ENCODE results near the gene COL15A1.

Gene COL15A1

GRCh38 chr9:99037769-99038483 is 94.2 kb downstream of the COL15A1 start:
- DNase-seq (ENCODE audit: low spot score), result no peak

- DNase-seq (ENCODE audit: low spot score), result no peak
Measured at GRCh38 chr9:99038484-99038820, 94.7 kb downstream of the COL15A1 start.

- peak; percentile 20 for DNase-seq (ENCODE audit: low spot score)
Measured at GRCh38 chr9:99039505-99040182, 95.9 kb downstream of the COL15A1 start.

- DNase-seq (ENCODE audit: low spot score), result no peak
Measured at GRCh38 chr9:99040251-99040900, 96.7 kb downstream of the COL15A1 start.

GRCh38 chr9:99040911-99041582 is 97.3 kb downstream of the COL15A1 start:
- no peak for DNase-seq (ENCODE audit: low spot score)

GRCh38 chr9:99041618-99042017 is 97.9 kb downstream of the COL15A1 start:
- DNase-seq (ENCODE audit: low spot score), result no peak

GRCh38 chr9:99042620-99043019 is 98.9 kb downstream of the COL15A1 start:
- DNase-seq (ENCODE audit: low spot score), result no peak

- no peak for DNase-seq (ENCODE audit: low spot score)
Measured at GRCh38 chr9:99044827-99045226, 101.1 kb downstream of the COL15A1 start.

GRCh38 chr9:99046068-99046467 is 102.4 kb downstream of the COL15A1 start:
- no peak for DNase-seq (ENCODE audit: low spot score)

- DNase-seq (ENCODE audit: low spot score), result no peak
Measured at GRCh38 chr9:99046542-99047071, 102.9 kb downstream of the COL15A1 start.

GRCh38 chr9:99049228-99049627 is 105.5 kb downstream of the COL15A1 start:
- no peak for DNase-seq (ENCODE audit: low spot score)

- DNase-seq (ENCODE audit: low spot score), result no peak
Measured at GRCh38 chr9:99049641-99050040, 105.9 kb downstream of the COL15A1 start.

- DNase-seq (ENCODE audit: low spot score), result no peak
Measured at GRCh38 chr9:99050292-99050911, 106.7 kb downstream of the COL15A1 start.

GRCh38 chr9:99050924-99051323 is 107.2 kb downstream of the COL15A1 start:
- no peak for DNase-seq (ENCODE audit: low spot score)

GRCh38 chr9:99051406-99051805 is 107.7 kb downstream of the COL15A1 start:
- no peak for DNase-seq (ENCODE audit: low spot score)

GRCh38 chr9:99051851-99052250 is 108.1 kb downstream of the COL15A1 start:
- DNase-seq (ENCODE audit: low spot score), result no peak

GRCh38 chr9:99052815-99053715 is 109.4 kb downstream of the COL15A1 start:
- no peak for DNase-seq (ENCODE audit: low spot score)

GRCh38 chr9:99054581-99054980 is 110.9 kb downstream of the COL15A1 start:
- no peak for DNase-seq (ENCODE audit: low spot score)

GRCh38 chr9:99055384-99055783 is 111.7 kb downstream of the COL15A1 start:
- no peak for DNase-seq (ENCODE audit: low spot score)

- DNase-seq (ENCODE audit: low spot score), result no peak
Measured at GRCh38 chr9:99056186-99056585, 112.5 kb downstream of the COL15A1 start.
